Measurements from ENCODE around the gene WDR27.
A peak's percentile ranks its signal among the peaks of the same experiment; 100 is the strongest.
"Not testable (repeated sequence)": the region's sequence is repeated elsewhere in the genome, so short reads cannot be mapped to it uniquely, and the experiment has no call there.

DNA sequence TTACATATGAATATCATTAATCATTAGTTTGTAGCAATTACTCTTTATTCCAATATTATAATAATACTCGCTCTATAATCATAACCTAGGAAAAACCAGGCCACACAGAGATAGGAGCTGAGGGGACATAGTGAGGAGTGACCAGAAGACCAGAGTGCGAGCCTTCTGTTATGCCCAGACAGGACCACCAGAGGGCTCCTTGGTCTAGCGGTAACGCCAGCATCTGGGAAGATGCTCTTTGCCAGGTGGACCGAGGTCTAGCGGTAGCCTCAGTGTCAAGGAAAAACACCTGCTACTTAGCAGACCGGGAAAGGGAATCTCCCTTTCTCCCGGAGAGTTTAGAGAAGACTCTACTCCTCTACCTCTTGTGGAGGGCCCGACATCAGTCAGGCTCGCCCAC lies 4.7 kb downstream of the WDR27 start:
- TF ChIP-seq POLR2A (IDR thresholded peaks at IDR 0.05) = not testable (repeated sequence)
- TF ChIP-seq, protein P1, sequence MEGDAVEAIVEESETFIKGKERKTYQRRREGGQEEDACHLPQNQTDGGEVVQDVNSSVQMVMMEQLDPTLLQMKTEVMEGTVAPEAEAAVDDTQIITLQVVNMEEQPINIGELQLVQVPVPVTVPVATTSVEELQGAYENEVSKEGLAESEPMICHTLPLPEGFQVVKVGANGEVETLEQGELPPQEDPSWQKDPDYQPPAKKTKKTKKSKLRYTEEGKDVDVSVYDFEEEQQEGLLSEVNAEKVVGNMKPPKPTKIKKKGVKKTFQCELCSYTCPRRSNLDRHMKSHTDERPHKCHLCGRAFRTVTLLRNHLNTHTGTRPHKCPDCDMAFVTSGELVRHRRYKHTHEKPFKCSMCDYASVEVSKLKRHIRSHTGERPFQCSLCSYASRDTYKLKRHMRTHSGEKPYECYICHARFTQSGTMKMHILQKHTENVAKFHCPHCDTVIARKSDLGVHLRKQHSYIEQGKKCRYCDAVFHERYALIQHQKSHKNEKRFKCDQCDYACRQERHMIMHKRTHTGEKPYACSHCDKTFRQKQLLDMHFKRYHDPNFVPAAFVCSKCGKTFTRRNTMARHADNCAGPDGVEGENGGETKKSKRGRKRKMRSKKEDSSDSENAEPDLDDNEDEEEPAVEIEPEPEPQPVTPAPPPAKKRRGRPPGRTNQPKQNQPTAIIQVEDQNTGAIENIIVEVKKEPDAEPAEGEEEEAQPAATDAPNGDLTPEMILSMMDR (IDR thresholded peaks at IDR 0.05) = peak in 11 of 12 donors; percentile 20 to 52 (median 38)

All from heart left ventricle (tissue), 13 donors.